WTC11 (cell line): ENCODE measurements around the gene C19orf73. TPM values are rescaled to one million over a fixed set of nuclear protein-coding genes. Genes with fewer than 3 reads are reported as not detected.

Experiments
- CBFB ChIP-seq: sonication (generic); formaldehyde crosslinking; IDR thresholded peaks from 2 replicates; pipeline ENCODE4 v1.8.1; 2022; ENCODE audit warnings: mild to moderate bottlenecking, low read depth, missing genetic modification reagents
- JAZF1 ChIP-seq: fragments of 250-450 bp; sonication (Bioruptor Pico); IDR thresholded peaks from 2 replicates; pipeline ENCODE4 v1.9.0; 2021; ENCODE audit warnings: moderate library complexity, mild to moderate bottlenecking, inconsistent platforms
- JUN ChIP-seq: sonication (generic); formaldehyde crosslinking; IDR thresholded peaks from 2 replicates; pipeline ENCODE4 v1.8.0; 2023; ENCODE audit warnings: mild to moderate bottlenecking, missing genetic modification reagents
- KAT7 ChIP-seq: sonication (generic); formaldehyde crosslinking; IDR thresholded peaks from 2 replicates; pipeline ENCODE4 v1.8.1; 2023; ENCODE audit warnings: missing genetic modification reagents, mild to moderate bottlenecking, borderline replicate concordance
- MXD4 ChIP-seq: fragments of 250-450 bp; sonication (Bioruptor Pico); IDR thresholded peaks from 2 replicates; pipeline ENCODE4 v1.8.0; 2021; ENCODE audit warnings: mild to moderate bottlenecking, moderate library complexity, borderline replicate concordance
- ZNF232 ChIP-seq: sonication (generic); formaldehyde crosslinking; IDR thresholded peaks from 2 replicates; pipeline ENCODE4 v1.8.0; 2022; ENCODE audit warnings: mild to moderate bottlenecking, missing genetic modification reagents
- ZNF263 ChIP-seq: sonication (generic); formaldehyde crosslinking; IDR thresholded peaks from 2 replicates; pipeline ENCODE4 v1.8.1; 2022; ENCODE audit warnings: low read depth, mild to moderate bottlenecking, moderate library complexity, missing genetic modification reagents
- ZNF396 ChIP-seq: fragments of 250-450 bp; sonication (Bioruptor Pico); IDR thresholded peaks from 2 replicates; pipeline ENCODE4 v1.8.0; 2021; ENCODE audit warnings: mild to moderate bottlenecking, moderate library complexity, borderline replicate concordance
- total RNA-seq: library from RNA; stranded (reverse); gene quantifications from 3 replicates; pipeline ENCODE4 v1.2.3, GENCODE V29; 2021
- TF ChIP-seq, protein P1 (sequence below): sonication (generic); formaldehyde crosslinking; IDR thresholded peaks from 2 replicates; pipeline ENCODE4 v1.8.1; 2022; ENCODE audit warnings: mild to moderate bottlenecking, moderate library complexity, missing genetic modification reagents
- TF ChIP-seq, protein P2 (sequence below): sonication (generic); formaldehyde crosslinking; conservative IDR thresholded peaks from 2 replicates; pipeline ENCODE4 v1.8.1; 2022; ENCODE audit warnings: mild to moderate bottlenecking, missing genetic modification reagents
- TF ChIP-seq, protein P3 (sequence below): fragments of 250-450 bp; sonication (Bioruptor Pico); IDR thresholded peaks from 2 replicates; pipeline ENCODE4 v1.9.0; 2021; ENCODE audit warnings: mild to moderate bottlenecking, borderline replicate concordance
- TF ChIP-seq, protein P4 (sequence below): fragments of 250-450 bp; sonication (Bioruptor Pico); conservative IDR thresholded peaks from 2 replicates; pipeline ENCODE4 v1.9.0; 2021; ENCODE audit warnings: mild to moderate bottlenecking
- TF ChIP-seq, protein P5 (sequence below): sonication (generic); formaldehyde crosslinking; IDR thresholded peaks from 2 replicates; pipeline ENCODE4 v1.8.0; 2022; ENCODE audit warnings: mild to moderate bottlenecking, missing genetic modification reagents
- TF ChIP-seq, protein P6 (sequence below): sonication (generic); formaldehyde crosslinking; IDR thresholded peaks from 2 replicates; pipeline ENCODE4 v1.8.0; 2023; ENCODE audit warnings: mild to moderate bottlenecking, missing genetic modification reagents
- TF ChIP-seq, protein P7 (sequence below): sonication (generic); formaldehyde crosslinking; IDR thresholded peaks from 2 replicates; pipeline ENCODE4 v1.8.1; 2022; ENCODE audit warnings: missing genetic modification reagents, borderline replicate concordance
- TF ChIP-seq, protein P8 (sequence below): sonication (generic); formaldehyde crosslinking; IDR thresholded peaks from 2 replicates; pipeline ENCODE4 v1.8.0; 2023; ENCODE audit warnings: missing genetic modification reagents, mild to moderate bottlenecking, borderline replicate concordance

Gene C19orf73
- total RNA-seq, 1 experiment from 2014 or later = 3.2 TPM

DNA sequence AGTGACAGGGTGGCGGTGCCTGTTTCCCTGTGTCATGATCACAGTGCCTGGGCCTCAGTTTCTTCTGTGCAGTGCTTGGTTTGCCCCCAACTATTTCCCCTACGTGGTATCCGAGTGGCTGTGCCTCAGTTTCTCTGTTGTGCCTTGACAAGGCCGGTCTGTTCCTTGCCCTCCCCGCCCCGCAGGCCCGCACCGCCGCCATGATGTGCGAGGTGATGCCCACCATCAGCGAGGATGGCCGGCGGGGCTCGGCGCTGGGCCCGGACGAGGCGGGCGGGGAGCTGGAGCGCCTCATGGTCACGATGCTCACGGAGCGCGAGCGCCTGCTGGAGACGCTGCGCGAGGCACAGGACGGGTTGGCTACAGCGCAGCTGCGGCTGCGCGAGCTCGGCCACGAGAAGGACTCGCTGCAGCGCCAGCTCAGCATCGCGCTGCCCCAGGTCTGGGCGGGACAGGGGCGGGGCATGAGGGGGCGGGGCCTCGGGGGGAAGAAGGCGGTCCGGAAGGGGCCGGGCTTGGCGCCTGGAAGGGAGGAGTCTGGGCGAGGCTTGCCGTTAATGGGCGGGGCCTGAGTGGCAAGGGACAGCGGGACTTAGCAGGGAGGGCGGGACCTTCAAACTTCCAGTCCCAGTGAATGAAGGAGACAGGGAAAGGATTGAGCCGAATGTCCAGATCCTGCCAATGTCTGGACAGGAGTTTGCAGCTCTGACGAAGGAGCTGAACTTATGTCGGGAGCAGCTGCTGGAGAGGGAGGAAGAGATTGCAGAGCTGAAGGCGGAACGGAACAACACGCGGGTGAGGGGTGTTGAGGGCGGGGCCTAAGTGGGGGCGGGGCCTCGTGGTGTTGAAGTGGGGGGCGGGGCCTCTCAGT lies 9.0 kb upstream of the C19orf73 start (continued):
- TF ChIP-seq, protein P1, sequence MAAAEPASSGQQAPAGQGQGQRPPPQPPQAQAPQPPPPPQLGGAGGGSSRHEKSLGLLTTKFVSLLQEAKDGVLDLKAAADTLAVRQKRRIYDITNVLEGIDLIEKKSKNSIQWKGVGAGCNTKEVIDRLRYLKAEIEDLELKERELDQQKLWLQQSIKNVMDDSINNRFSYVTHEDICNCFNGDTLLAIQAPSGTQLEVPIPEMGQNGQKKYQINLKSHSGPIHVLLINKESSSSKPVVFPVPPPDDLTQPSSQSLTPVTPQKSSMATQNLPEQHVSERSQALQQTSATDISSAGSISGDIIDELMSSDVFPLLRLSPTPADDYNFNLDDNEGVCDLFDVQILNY (CRISPR knock-in tag) = peak; percentile 86
- TF ChIP-seq JUN (CRISPR knock-in tag) (peak; percentile 94; the same call in 1 of the 2 replicates), KAT7 (CRISPR knock-in tag) (no peak), MXD4 (no peak), JAZF1 (CRISPR knock-in tag) (no peak), ZNF396 (no peak), ZNF232 (peak; percentile 96), ZNF263 (CRISPR knock-in tag) (no peak), CBFB (CRISPR knock-in tag) (no peak; the same call in 1 of the 2 replicates)
- TF ChIP-seq, protein P2, sequence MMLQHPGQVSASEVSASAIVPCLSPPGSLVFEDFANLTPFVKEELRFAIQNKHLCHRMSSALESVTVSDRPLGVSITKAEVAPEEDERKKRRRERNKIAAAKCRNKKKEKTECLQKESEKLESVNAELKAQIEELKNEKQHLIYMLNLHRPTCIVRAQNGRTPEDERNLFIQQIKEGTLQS (CRISPR knock-in tag) = peak; percentile 18
- TF ChIP-seq, protein P3, sequence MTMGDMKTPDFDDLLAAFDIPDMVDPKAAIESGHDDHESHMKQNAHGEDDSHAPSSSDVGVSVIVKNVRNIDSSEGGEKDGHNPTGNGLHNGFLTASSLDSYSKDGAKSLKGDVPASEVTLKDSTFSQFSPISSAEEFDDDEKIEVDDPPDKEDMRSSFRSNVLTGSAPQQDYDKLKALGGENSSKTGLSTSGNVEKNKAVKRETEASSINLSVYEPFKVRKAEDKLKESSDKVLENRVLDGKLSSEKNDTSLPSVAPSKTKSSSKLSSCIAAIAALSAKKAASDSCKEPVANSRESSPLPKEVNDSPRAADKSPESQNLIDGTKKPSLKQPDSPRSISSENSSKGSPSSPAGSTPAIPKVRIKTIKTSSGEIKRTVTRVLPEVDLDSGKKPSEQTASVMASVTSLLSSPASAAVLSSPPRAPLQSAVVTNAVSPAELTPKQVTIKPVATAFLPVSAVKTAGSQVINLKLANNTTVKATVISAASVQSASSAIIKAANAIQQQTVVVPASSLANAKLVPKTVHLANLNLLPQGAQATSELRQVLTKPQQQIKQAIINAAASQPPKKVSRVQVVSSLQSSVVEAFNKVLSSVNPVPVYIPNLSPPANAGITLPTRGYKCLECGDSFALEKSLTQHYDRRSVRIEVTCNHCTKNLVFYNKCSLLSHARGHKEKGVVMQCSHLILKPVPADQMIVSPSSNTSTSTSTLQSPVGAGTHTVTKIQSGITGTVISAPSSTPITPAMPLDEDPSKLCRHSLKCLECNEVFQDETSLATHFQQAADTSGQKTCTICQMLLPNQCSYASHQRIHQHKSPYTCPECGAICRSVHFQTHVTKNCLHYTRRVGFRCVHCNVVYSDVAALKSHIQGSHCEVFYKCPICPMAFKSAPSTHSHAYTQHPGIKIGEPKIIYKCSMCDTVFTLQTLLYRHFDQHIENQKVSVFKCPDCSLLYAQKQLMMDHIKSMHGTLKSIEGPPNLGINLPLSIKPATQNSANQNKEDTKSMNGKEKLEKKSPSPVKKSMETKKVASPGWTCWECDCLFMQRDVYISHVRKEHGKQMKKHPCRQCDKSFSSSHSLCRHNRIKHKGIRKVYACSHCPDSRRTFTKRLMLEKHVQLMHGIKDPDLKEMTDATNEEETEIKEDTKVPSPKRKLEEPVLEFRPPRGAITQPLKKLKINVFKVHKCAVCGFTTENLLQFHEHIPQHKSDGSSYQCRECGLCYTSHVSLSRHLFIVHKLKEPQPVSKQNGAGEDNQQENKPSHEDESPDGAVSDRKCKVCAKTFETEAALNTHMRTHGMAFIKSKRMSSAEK = peak; percentile 56; the same call in 1 of the 2 replicates
- TF ChIP-seq, protein P4, sequence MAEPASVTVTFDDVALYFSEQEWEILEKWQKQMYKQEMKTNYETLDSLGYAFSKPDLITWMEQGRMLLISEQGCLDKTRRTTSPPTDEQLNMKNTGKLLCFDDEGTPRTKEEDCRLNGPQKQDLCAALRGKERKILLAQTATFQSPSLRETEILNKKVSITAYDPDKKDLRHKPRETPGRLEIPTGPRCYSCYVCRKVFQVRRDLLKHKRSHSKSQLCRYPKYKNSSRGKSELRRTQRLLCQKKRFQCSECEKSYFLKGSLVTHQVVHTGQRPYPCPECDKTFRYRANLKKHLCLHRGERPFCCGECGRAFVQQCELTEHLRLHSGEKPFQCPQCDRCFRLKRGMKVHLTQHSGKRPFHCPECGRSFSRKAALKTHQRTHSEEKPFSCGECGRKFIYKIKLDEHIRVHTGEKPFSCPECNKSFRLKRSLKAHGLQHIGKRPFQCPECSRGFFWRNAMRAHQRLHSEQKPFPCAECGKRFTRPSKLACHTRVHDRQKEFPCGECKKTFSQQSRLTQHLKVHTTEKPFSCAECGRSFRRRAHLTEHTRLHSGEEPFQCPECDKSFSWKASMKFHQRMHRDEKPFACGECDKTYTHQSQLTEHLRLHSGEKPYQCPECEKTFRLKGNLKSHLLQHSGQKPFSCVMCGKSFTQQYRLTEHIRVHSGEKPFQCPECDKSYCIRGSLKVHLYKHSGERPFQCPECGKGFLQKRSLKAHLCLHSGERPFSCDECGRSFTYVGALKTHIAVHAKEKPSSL (CRISPR knock-in tag) = no peak
- TF ChIP-seq, protein P5, sequence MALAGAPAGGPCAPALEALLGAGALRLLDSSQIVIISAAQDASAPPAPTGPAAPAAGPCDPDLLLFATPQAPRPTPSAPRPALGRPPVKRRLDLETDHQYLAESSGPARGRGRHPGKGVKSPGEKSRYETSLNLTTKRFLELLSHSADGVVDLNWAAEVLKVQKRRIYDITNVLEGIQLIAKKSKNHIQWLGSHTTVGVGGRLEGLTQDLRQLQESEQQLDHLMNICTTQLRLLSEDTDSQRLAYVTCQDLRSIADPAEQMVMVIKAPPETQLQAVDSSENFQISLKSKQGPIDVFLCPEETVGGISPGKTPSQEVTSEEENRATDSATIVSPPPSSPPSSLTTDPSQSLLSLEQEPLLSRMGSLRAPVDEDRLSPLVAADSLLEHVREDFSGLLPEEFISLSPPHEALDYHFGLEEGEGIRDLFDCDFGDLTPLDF (CRISPR knock-in tag) = peak; percentile 92; the same call in 1 of the 2 replicates
- TF ChIP-seq, protein P6, sequence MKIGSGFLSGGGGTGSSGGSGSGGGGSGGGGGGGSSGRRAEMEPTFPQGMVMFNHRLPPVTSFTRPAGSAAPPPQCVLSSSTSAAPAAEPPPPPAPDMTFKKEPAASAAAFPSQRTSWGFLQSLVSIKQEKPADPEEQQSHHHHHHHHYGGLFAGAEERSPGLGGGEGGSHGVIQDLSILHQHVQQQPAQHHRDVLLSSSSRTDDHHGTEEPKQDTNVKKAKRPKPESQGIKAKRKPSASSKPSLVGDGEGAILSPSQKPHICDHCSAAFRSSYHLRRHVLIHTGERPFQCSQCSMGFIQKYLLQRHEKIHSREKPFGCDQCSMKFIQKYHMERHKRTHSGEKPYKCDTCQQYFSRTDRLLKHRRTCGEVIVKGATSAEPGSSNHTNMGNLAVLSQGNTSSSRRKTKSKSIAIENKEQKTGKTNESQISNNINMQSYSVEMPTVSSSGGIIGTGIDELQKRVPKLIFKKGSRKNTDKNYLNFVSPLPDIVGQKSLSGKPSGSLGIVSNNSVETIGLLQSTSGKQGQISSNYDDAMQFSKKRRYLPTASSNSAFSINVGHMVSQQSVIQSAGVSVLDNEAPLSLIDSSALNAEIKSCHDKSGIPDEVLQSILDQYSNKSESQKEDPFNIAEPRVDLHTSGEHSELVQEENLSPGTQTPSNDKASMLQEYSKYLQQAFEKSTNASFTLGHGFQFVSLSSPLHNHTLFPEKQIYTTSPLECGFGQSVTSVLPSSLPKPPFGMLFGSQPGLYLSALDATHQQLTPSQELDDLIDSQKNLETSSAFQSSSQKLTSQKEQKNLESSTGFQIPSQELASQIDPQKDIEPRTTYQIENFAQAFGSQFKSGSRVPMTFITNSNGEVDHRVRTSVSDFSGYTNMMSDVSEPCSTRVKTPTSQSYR (CRISPR knock-in tag) = peak; percentile 79; the same call in 1 of the 2 replicates
- TF ChIP-seq, protein P7, sequence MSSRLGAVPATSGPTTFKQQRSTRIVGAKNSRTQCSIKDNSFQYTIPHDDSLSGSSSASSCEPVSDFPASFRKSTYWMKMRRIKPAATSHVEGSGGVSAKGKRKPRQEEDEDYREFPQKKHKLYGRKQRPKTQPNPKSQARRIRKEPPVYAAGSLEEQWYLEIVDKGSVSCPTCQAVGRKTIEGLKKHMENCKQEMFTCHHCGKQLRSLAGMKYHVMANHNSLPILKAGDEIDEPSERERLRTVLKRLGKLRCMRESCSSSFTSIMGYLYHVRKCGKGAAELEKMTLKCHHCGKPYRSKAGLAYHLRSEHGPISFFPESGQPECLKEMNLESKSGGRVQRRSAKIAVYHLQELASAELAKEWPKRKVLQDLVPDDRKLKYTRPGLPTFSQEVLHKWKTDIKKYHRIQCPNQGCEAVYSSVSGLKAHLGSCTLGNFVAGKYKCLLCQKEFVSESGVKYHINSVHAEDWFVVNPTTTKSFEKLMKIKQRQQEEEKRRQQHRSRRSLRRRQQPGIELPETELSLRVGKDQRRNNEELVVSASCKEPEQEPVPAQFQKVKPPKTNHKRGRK = no peak
- TF ChIP-seq, protein P8, sequence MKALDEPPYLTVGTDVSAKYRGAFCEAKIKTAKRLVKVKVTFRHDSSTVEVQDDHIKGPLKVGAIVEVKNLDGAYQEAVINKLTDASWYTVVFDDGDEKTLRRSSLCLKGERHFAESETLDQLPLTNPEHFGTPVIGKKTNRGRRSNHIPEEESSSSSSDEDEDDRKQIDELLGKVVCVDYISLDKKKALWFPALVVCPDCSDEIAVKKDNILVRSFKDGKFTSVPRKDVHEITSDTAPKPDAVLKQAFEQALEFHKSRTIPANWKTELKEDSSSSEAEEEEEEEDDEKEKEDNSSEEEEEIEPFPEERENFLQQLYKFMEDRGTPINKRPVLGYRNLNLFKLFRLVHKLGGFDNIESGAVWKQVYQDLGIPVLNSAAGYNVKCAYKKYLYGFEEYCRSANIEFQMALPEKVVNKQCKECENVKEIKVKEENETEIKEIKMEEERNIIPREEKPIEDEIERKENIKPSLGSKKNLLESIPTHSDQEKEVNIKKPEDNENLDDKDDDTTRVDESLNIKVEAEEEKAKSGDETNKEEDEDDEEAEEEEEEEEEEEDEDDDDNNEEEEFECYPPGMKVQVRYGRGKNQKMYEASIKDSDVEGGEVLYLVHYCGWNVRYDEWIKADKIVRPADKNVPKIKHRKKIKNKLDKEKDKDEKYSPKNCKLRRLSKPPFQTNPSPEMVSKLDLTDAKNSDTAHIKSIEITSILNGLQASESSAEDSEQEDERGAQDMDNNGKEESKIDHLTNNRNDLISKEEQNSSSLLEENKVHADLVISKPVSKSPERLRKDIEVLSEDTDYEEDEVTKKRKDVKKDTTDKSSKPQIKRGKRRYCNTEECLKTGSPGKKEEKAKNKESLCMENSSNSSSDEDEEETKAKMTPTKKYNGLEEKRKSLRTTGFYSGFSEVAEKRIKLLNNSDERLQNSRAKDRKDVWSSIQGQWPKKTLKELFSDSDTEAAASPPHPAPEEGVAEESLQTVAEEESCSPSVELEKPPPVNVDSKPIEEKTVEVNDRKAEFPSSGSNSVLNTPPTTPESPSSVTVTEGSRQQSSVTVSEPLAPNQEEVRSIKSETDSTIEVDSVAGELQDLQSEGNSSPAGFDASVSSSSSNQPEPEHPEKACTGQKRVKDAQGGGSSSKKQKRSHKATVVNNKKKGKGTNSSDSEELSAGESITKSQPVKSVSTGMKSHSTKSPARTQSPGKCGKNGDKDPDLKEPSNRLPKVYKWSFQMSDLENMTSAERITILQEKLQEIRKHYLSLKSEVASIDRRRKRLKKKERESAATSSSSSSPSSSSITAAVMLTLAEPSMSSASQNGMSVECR (CRISPR knock-in tag) = peak; percentile 96
